ENCODE data around the gene RHBDL1.

GRCh38 chr16:679814-680624 lies 4.5 kb downstream of the RHBDL1 start, which contains the start of gene STUB1:
- TF ChIP-seq, protein P1, sequence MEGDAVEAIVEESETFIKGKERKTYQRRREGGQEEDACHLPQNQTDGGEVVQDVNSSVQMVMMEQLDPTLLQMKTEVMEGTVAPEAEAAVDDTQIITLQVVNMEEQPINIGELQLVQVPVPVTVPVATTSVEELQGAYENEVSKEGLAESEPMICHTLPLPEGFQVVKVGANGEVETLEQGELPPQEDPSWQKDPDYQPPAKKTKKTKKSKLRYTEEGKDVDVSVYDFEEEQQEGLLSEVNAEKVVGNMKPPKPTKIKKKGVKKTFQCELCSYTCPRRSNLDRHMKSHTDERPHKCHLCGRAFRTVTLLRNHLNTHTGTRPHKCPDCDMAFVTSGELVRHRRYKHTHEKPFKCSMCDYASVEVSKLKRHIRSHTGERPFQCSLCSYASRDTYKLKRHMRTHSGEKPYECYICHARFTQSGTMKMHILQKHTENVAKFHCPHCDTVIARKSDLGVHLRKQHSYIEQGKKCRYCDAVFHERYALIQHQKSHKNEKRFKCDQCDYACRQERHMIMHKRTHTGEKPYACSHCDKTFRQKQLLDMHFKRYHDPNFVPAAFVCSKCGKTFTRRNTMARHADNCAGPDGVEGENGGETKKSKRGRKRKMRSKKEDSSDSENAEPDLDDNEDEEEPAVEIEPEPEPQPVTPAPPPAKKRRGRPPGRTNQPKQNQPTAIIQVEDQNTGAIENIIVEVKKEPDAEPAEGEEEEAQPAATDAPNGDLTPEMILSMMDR (IDR thresholded peaks at IDR 0.05) = peak in 1 of 4 experiments; percentile 2
- TF ChIP-seq POLR2A (IDR thresholded peaks at IDR 0.05) = peak; percentile 66 to 88

Data from uterus (tissue), 2 donors.